Prostate gland (tissue), 2 donors: ENCODE results near the gene FAM110A. TPM values are rescaled to one million over a fixed set of nuclear protein-coding genes. Genes with fewer than 3 reads are reported as not detected.

Experiments used
- DNase-seq: peaks from one replicate; pipeline ENCODE4 v3.0.0-alpha.2; 2019; ENCODE audit warnings: low spot score
- H3K27ac ChIP-seq, 2 donors: fragments of 200-600 bp; sonication (generic); 2 replicates each; pipeline ENCODE4 v1.5.1; 2017 to 2019
- H3K27me3 ChIP-seq: fragments of 200-600 bp; sonication (generic); replicated peaks from 2 replicates; pipeline ENCODE4 v1.5.1; 2019; ENCODE audit not compliant: insufficient read depth
- H3K36me3 ChIP-seq, 2 donors: fragments of 200-600 bp; sonication (generic); 1 replicate in 1 of 2; 2 replicates in 1 of 2; pipeline versions ENCODE4 v1.5.1 to v1.8.1; 2017 to 2019
- H3K4me1 ChIP-seq: fragments of 200-600 bp; sonication (generic); replicated peaks from 2 replicates; pipeline ENCODE4 v1.5.1; 2019
- H3K4me3 ChIP-seq, 2 donors: fragments of 200-600 bp; sonication (generic); 2 replicates each; pipeline ENCODE4 v1.5.1; 2017 to 2019
- H3K9me3 ChIP-seq: fragments of 200-600 bp; sonication (generic); 2 replicates; pipeline ENCODE4 v1.5.1; 2017
- CTCF ChIP-seq, 4 experiments: fragments of 200-600 bp in 2 of 4; fragments of 450-650 bp in 2 of 4; sonication (generic) in 2 of 4; IDR thresholded peaks; 1 replicate in 3 of 4; 2 replicates in 1 of 4; pipeline ENCODE4 v1.5.1; 2016 to 2019; ENCODE audit warnings: antibody characterized with exemption in 4 of 4, mild to moderate bottlenecking in 2 of 4, moderate library complexity in 2 of 4
- POLR2A ChIP-seq: fragments of 450-650 bp; IDR thresholded peaks from one replicate; pipeline ENCODE4 v1.6.1; 2016; ENCODE audit warnings: antibody characterized with exemption, mild to moderate bottlenecking
- POLR2AphosphoS5 ChIP-seq: sonication (generic); formaldehyde crosslinking; IDR thresholded peaks from one replicate; pipeline ENCODE4 v1.6.1; 2017; ENCODE audit warnings: antibody characterized with exemption
- WGBS: methylation state at CpG from one replicate; pipeline ENCODE4 v1.1.5; 2018; 5-methylcytosine and 5-hydroxymethylcytosine counted together
- intact Hi-C: fragments of 100-400 bp; cut with DNase I; formaldehyde crosslinking; loops from one replicate; pipeline ENCODE4 v1.14.2; 2022
- total RNA-seq, 2 donors: library from RNA; depleted of rRNA; stranded (reverse); fragments of >200 nt; gene quantifications; one replicate each; pipeline ENCODE4 v1.1.0, GENCODE V29; 2016

Gene FAM110A
- total RNA-seq, 2 donors from 2014 or later = 15.5 to 33.0 TPM

GRCh38 chr20:877814-878213, 44.3 kb downstream of the FAM110A start:
- Histone ChIP-seq H3K36me3 (no peaks in the 10 kb centered on the region), H3K27me3 (no peaks in the 10 kb centered on the region), H3K4me3 (no peak overlapping the region), H3K27ac (no peak overlapping the region), H3K9me3 (no peaks in the 10 kb centered on the region), H3K4me1 (no peaks in the 10 kb centered on the region)
- intact Hi-C loops = no loop called here
- no peak for DNase-seq
- 93% methylated on average over 7 of the region's 7 CpGs for WGBS
- TF ChIP-seq POLR2A (no peak), POLR2AphosphoS5 (no peak), CTCF (IDR thresholded peaks at IDR 0.05) (no peak)

- 46% methylated on average over 9 of the region's 9 CpGs for WGBS
- DNase-seq = no peak
- H3K9me3 ChIP-seq = no peaks in the 10 kb centered on the region
- no peak overlapping the region for H3K4me3 ChIP-seq
- TF ChIP-seq POLR2A = no peak
- TF ChIP-seq POLR2AphosphoS5 = no peak
- no peak for TF ChIP-seq CTCF (IDR thresholded peaks at IDR 0.05)
- H3K27me3 ChIP-seq = no peaks in the 10 kb centered on the region
- H3K27ac ChIP-seq = no peak overlapping the region
- no peaks in the 10 kb centered on the region for H3K36me3 ChIP-seq
- H3K4me1 ChIP-seq = no peaks in the 10 kb centered on the region
- intact Hi-C loops = no loop called here
Measured at GRCh38 chr20:878511-879307, 45.2 kb downstream of the FAM110A start.

- 60% methylated on average over 4 of the region's 4 CpGs for WGBS
- H3K27ac ChIP-seq = no peak overlapping the region
- no peaks in the 10 kb centered on the region for H3K9me3 ChIP-seq
- no peaks in the 10 kb centered on the region for H3K27me3 ChIP-seq
- intact Hi-C loops = no loop called here
- H3K36me3 ChIP-seq = no peaks in the 10 kb centered on the region
- TF ChIP-seq POLR2AphosphoS5 = no peak
- TF ChIP-seq CTCF (IDR thresholded peaks at IDR 0.05) = no peak
- no peak for TF ChIP-seq POLR2A
- no peak for DNase-seq
- H3K4me3 ChIP-seq = no peak overlapping the region
- no peaks in the 10 kb centered on the region for H3K4me1 ChIP-seq
Measured at GRCh38 chr20:879626-880025, 46.1 kb downstream of the FAM110A start.

- no peak for TF ChIP-seq POLR2AphosphoS5
- TF ChIP-seq CTCF (IDR thresholded peaks at IDR 0.05) = no peak
- TF ChIP-seq POLR2A = no peak
- Histone ChIP-seq H3K36me3 (no peaks in the 10 kb centered on the region), H3K9me3 (no peaks in the 10 kb centered on the region), H3K27me3 (no peaks in the 10 kb centered on the region), H3K4me3 (no peak overlapping the region), H3K4me1 (no peaks in the 10 kb centered on the region), H3K27ac (no peak overlapping the region)
- WGBS = 74% methylated on average over 10 of the region's 10 CpGs
- intact Hi-C loops = no loop called here
- no peak for DNase-seq
Measured at GRCh38 chr20:881051-881782, 47.7 kb downstream of the FAM110A start.
